Sigmoid colon (tissue), 4 donors: ENCODE measurements around the gene RPS6KL1.

Experiments
- CTCF ChIP-seq, 4 experiments: fragments of 450-650 bp in 3 of 4; fragments of 200-600 bp in 1 of 4; IDR thresholded peaks; one replicate each; pipeline ENCODE4 v1.5.1; 2016 to 2019; ENCODE audit warnings: antibody characterized with exemption in 4 of 4, mild to moderate bottlenecking in 3 of 4, moderate library complexity in 2 of 4
- POLR2A ChIP-seq, 2 donors: fragments of 450-650 bp; IDR thresholded peaks; one replicate each; pipeline ENCODE4 v1.6.1; 2016; ENCODE audit warnings: antibody characterized with exemption in 2 of 2, mild to moderate bottlenecking in 2 of 2, moderate library complexity in 2 of 2
- POLR2AphosphoS5 ChIP-seq, 4 donors: sonication (generic); formaldehyde crosslinking; IDR thresholded peaks; one replicate each; pipeline ENCODE4 v1.6.1; 2017; ENCODE audit warnings: antibody characterized with exemption in 4 of 4

DNA sequence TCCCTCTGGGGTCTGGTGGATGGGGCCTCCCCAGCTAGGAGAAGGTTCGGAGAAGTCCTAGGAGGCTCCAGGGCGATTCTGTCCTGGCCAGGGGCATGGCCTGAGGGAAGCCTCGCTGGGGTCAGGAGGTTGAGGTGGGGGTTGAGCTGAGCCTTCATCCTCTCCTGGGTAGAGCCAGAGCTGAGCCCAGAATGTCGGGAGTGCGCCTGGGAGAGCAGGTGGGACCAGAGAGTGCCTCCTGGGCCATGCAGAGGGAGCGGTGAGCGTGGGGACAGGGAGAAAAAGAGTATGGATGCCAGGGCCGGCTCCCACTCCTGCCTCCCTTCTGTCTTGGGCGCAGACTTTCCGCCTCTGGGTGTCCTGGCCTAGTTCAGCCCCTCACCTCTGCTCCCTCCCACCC, 13.1 kb downstream of the RPS6KL1 start:
- TF ChIP-seq CTCF (IDR thresholded peaks at IDR 0.05) (no peak), POLR2A (IDR thresholded peaks at IDR 0.05) (no peak), POLR2AphosphoS5 (IDR thresholded peaks at IDR 0.05) (no peak)
